Measurements from ENCODE around the gene CNOT1.
A peak's percentile ranks its signal among the peaks of the same experiment; 100 is the strongest.

The CNOT1 gene

DNA sequence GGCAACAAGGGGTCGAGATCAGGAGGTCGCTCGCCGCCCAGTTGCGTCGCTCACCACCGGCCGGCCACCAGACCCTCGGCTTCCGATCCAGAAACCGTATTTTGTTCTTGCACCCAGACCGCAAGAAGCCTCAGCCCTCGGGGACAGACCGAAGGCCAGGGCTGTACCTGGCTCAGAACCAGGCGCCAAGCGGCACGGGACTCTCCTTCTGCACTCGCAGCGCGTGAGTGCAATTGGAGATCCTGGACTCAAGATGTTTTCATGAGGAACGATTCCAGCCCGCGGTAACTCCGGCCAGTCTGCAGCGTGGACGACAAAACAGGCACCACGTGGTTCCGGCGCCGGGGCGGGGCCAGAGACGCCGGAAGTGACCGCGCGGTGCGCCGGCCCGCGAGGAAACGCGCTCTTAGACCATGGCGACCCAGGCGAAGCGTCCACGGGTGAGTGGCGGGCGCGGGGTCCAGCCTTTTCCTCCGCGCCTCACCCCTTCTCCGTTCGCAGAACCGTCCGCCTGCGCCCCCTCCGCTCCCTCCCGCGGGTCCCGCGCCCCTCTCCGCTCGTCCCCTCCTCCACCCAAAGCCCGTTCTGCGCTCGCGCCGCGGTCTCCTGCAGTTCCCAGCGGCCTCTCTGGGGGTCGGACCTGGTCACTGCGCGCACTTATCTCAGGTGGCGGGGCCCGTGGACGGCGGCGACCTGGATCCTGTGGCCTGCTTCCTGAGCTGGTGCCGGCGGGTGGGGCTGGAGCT, 114.3 kb downstream of the CNOT1 start, which contains the start of gene SETD6:
Gene SETD6 (plus strand): TSS at position 393 of the 746 bp plus-strand sequence. CDS start 21 bp downstream, at position 414.
- DNase-seq: peak; percentile 56

DNA sequence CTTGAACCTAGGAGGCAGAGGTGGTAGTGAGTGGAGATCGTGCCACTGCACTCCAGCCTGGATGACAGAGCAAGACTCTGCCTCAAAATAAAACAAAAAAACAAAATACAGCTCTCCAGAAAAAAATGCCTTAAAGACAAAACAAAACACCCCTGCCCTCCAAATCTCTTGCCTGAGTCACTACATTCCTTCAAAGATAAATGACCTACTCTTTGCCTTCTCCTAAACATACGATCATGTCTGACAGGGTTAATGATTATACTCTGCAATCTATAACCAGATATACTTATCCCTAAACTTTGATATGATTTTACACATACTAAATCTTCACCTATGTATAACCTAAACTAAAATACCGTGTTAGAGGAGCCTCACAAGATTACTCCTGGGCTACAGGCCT, 115.8 kb downstream of the CNOT1 start:
- DNase-seq: no peak

DNA sequence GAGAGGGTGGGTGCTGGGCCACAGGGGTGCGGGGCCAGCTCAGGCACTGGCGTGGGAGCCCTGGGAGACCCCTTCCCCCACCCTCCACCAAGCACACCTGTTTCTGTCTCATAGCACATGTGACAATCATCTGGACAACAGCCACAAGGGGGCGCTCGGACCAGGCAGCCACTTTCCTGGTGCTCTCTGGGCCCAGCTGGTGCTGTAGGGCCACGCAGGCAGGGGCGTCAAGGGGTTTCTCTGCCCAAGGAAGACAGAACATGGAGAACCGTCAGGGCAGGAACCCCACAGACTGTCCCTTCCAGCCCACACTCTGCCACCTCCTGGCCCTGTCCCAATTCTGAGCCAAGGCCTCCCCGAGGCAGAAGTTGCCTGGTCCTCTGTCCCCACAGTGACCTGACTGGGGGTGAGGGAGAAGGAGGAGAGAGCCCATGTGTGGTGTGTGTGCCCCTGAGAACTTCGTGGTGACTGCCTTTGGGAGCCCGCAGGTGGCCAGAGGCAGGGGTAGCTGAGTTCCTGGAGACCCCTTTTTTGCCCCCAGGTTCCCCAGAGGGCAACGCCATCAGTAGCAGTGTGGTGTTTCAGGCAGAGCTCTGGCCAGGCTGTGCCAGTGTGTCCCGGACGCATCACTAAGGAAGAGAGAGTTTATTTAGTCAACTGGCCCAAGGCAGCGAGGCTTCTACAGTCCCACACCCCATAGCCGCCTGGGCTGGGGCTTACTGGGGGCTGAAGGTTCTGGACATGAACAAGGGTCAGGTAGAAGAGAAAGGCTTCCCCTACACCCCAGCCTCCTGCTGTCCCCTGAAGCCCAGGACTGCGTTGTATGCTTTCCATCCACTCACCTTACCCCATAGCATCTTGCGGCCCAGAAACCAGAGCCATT, 117.5 kb downstream of the CNOT1 start:
- DNase-seq: peak; percentile 38

- DNase-seq: no peak
Observed at GRCh38 chr16:58510776-58511628, 118.6 kb downstream of the CNOT1 start.

DNA sequence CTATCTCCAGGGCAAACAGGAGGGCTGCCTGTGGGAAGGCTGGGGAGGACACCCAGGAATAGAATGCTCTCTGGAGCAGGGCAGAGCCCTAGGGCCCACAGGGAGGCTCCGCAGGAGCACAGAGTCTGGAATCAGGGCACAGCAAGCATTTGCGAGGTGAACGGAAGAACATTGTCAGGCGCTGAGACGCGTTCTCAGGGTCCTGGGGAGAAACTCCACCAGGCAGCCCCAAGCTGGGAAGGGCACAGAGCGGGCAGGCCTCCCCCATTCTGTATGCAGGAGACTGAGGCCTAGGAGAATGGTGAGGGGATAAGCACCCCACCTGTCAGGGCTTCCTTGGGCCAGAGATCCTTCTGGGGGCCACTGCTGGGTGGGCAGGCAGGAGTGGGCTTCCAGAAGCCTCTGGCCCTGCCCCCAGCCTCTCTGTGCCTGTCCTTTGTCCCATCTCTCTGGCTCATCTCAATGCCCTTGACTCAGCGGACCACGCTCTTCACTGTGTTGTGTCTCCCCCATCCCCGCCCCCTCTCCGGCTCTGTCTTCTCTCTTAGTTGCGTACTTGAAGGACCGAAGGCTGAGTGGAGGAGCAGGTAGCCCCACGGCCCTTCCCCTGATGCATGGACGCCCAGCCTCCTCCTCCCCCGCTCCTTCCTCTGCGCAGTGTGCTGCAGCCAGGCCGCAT, 119.4 kb downstream of the CNOT1 start:
- DNase-seq: no peak

- no peak for DNase-seq
Observed at GRCh38 chr16:58509256-58510096, 120.2 kb downstream of the CNOT1 start.

DNA sequence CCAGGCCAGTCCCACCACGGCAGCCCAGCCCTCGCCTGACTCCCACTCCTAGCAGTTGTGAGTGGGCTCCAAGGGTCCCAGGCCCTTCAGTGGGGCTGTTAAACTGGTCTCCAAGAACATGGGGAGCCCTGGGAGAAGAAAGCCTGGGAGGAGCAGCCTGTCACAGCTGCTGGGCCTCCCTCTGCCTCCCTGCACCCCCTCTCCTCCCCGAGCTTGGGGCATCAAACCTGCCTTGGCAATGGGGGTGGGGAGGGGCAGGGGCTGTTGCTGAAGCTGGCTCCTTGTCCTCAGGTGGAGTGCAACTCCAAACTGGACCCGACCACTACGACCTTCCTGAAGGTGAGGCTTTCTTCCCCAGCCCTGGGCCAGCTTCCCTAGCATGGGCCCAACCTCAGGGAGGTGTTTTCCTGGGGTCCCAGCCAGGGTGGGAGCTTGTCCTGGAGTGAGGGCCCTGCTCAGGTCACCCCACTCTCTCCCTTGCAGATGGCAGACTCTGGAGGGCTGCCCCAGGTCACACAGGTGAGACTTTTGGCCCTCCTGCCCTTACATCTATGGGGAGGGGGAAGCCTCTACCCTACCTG, 120.9 kb downstream of the CNOT1 start:
- no peak for DNase-seq

DNA sequence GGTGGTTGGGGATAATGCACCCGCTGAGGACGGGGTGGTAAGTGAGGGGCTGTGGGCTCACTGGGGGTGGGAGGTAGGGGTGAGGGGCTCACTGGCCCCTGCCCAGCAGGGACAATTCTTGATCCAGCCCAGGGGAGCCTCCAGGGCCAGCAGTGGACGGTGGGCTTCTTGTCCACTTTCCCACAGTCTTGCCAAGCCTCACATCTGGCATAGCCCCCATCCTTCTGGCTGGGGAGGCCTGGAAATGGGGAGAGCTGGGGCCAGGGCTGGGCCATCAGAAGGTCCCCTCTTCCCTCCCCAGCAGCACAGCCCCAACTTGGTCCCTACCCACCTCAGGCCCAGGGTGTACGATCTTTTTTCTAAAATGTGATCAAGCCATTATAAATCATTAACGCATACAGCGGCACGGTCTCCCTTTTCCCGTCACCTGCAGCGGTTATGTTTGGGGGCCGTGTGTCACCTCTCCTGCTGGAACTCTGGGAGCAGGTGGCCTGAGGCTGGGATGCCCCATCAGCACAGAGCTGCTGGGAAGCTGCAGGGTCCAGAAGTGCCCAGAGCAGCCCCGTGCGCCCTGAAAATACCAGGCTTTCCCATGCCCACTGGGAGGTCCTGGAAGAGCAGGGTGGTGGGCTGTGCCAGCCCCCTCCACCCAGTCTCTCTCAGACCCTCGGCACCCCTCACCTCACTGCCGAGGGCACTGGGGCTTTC, 121.5 kb downstream of the CNOT1 start:
- DNase-seq: no peak

DNA sequence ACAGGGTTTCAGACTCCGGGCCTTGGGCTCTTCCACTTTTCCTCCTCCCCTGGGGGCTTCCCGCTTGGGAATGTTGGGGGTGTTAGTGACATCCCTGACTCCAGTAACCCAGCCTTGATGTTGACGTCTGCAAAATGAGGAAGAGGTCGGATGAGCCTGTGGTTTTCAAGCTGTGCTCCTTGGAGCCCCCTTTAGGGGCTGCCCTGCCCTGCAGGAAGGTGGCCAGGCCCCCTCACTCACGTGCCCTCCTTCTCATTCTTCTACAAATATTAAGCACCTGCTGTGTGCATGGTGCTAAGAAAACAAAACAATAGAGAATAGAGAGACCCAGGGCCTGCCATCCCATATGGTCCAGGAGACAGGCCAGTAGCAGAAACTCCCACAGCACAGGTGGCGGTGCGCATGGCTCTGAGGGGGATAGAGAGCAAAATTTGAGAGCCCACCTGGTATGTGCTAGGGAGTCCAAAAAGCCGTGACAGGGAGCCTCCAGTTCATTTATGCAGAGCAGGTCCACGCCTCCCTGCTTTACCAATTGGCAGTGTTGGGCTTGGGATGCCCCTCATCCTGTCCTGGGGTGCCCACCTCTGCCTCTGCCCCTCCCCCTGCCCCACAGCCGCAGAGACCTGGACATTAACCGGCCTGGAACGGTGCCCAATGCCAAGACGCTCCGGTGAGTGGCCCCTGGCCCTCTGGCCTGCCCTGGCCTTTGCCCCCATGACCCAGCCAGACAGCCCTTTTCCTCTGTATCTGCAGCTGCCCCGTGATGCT, 122.2 kb downstream of the CNOT1 start:
- DNase-seq: no peak

GRCh38 chr16:58506241-58507194, 123.1 kb downstream of the CNOT1 start:
- DNase-seq: no peak

GRCh38 chr16:58503863-58504688, 125.5 kb downstream of the CNOT1 start:
- DNase-seq: no peak

- no peak for DNase-seq
Observed at GRCh38 chr16:58503166-58503862, 126.3 kb downstream of the CNOT1 start.

- DNase-seq: no peak
Observed at GRCh38 chr16:58502217-58502921, 127.3 kb downstream of the CNOT1 start.

- DNase-seq: peak; percentile 70
Observed at GRCh38 chr16:58501242-58502131, 128.1 kb downstream of the CNOT1 start.

All from NCI-H1436 (cell line).